ENCODE data around the gene AMER2.

The AMER2 gene

GRCh38 chr13:25116044-25116443, 56.0 kb downstream of the AMER2 start:
- in situ Hi-C loops (cut with HindIII; ENCODE audit: low pct_ligation_motif_present, low pct_unique_long_range_greater_than_20kb, low sequenced_read_pairs): no loop called here
- DNase-seq: no peak

GRCh38 chr13:25114220-25114619, 57.9 kb downstream of the AMER2 start:
- DNase-seq: peak; percentile 65
- in situ Hi-C loops (cut with HindIII; ENCODE audit: low pct_ligation_motif_present, low pct_unique_long_range_greater_than_20kb, low sequenced_read_pairs): no loop called here

- in situ Hi-C loops (cut with HindIII; ENCODE audit: low pct_ligation_motif_present, low pct_unique_long_range_greater_than_20kb, low sequenced_read_pairs): no loop called here
- DNase-seq: no peak
Observed at GRCh38 chr13:25112695-25113255, 59.3 kb downstream of the AMER2 start.

All from ACHN (cell line).